Neural cell (in vitro differentiated cells): ENCODE data around the gene GTF2H1. TPM values are rescaled to one million over a fixed set of nuclear protein-coding genes. Genes with fewer than 3 reads are reported as not detected.

Source experiments
- H2AFZ ChIP-seq: fragments of 200-600, 300-800 bp; sonication (generic), shearing (Covaris generic); 2 replicates; pipeline ENCODE4 v1.6.0; 2014; ENCODE audit warnings: low read depth, mild to moderate bottlenecking, antibody characterized with exemption, low read length, moderate library complexity
- H3F3A ChIP-seq: fragments of 200-600 bp; shearing (Covaris generic); 2 replicates; pipeline ENCODE4 v1.6.1; 2016; ENCODE audit warnings: mild to moderate bottlenecking, moderate library complexity, mixed read lengths, antibody characterized with exemption, low read length; ENCODE audit not compliant: insufficient read depth, poor library complexity, severe bottlenecking
- H3K27ac ChIP-seq: fragments of 200-600, 300-800 bp; sonication (generic), shearing (Covaris generic); 2 replicates; pipeline ENCODE4 v1.5.1; 2014; ENCODE audit warnings: mild to moderate bottlenecking, low read length, moderate library complexity
- H3K27me3 ChIP-seq: fragments of 300-800, 200-600 bp; sonication (generic), shearing (Covaris generic); 2 replicates; pipeline ENCODE4 v1.6.0; 2014; ENCODE audit warnings: mild to moderate bottlenecking, low read depth, low read length, moderate library complexity; ENCODE audit not compliant: insufficient read depth
- H3K36me3 ChIP-seq: fragments of 300-800, 200-600 bp; sonication (generic), shearing (Covaris generic); 2 replicates; pipeline ENCODE4 v1.5.1; 2014; ENCODE audit warnings: mild to moderate bottlenecking, antibody characterized with exemption, low read length, moderate library complexity; ENCODE audit not compliant: insufficient read depth
- H3K4me2 ChIP-seq: fragments of 300-800, 200-600 bp; sonication (generic), shearing (Covaris generic); 2 replicates; pipeline ENCODE4 v1.6.0; 2014; ENCODE audit warnings: mild to moderate bottlenecking, low read length
- H3K4me3 ChIP-seq: fragments of 300-800, 200-600 bp; sonication (generic), shearing (Covaris generic); 2 replicates; pipeline ENCODE4 v1.5.1; 2014; ENCODE audit warnings: mild to moderate bottlenecking, low read length, moderate library complexity
- H3K79me2 ChIP-seq: fragments of 200-600 bp; shearing (Covaris generic); replicated peaks from 2 replicates; pipeline ENCODE4 v1.6.0; 2014; ENCODE audit warnings: mild to moderate bottlenecking, low read length, moderate library complexity; ENCODE audit not compliant: insufficient read depth
- H3K9ac ChIP-seq: fragments of 300-800, 200-600 bp; sonication (generic), shearing (Covaris generic); 2 replicates; pipeline ENCODE4 v1.6.1; 2016; ENCODE audit warnings: mild to moderate bottlenecking, low read length, mixed read lengths
- H3K9me2 ChIP-seq: fragments of 200-600 bp; shearing (Covaris generic); 2 replicates; pipeline ENCODE4 v1.6.1; 2016; ENCODE audit warnings: mild to moderate bottlenecking, low read length, mixed read lengths; ENCODE audit not compliant: insufficient read depth
- H3K9me3 ChIP-seq: fragments of 200-600, 300-800 bp; sonication (generic), shearing (Covaris generic); 2 replicates; pipeline ENCODE4 v1.6.1; 2016; ENCODE audit warnings: mild to moderate bottlenecking, mixed run types, low read length, moderate library complexity, mixed read lengths
- H4K20me1 ChIP-seq: fragments of 200-600 bp; shearing (Covaris generic); 2 replicates; pipeline ENCODE4 v1.6.1; 2016; ENCODE audit warnings: mild to moderate bottlenecking, mixed run types; ENCODE audit not compliant: insufficient read depth
- EP300 ChIP-seq: fragments of 450-650 bp; conservative IDR thresholded peaks from 2 replicates; pipeline ENCODE4 v1.6.1; 2014; ENCODE audit warnings: antibody characterized with exemption, mild to moderate bottlenecking, moderate library complexity; ENCODE audit not compliant: poor library complexity, severe bottlenecking
- EZH2 ChIP-seq: fragments of 200-600, 300-800 bp; shearing (Covaris generic), sonication (generic); IDR thresholded peaks from 2 replicates; pipeline ENCODE4 v1.6.1; 2014; ENCODE audit warnings: antibody characterized with exemption, low read length, borderline replicate concordance, mild to moderate bottlenecking; ENCODE audit not compliant: insufficient read depth, poor library complexity, severe bottlenecking
- MXI1 ChIP-seq: fragments of 450-650 bp; conservative IDR thresholded peaks from 2 replicates; pipeline ENCODE4 v1.6.1; 2014; ENCODE audit warnings: antibody characterized with exemption, mild to moderate bottlenecking; ENCODE audit not compliant: poor library complexity, severe bottlenecking
- POLR2AphosphoS5 ChIP-seq: IDR thresholded peaks from 2 replicates; pipeline ENCODE4 v1.6.1; 2012
- RAD21 ChIP-seq: fragments of 450-650 bp; conservative IDR thresholded peaks from 2 replicates; pipeline ENCODE4 v1.6.1; 2014; ENCODE audit warnings: antibody characterized with exemption, mild to moderate bottlenecking, moderate library complexity
- SMC3 ChIP-seq: fragments of 450-650 bp; conservative IDR thresholded peaks from 2 replicates; pipeline ENCODE4 v1.6.1; 2014; ENCODE audit warnings: antibody characterized with exemption, mild to moderate bottlenecking, moderate library complexity; ENCODE audit not compliant: poor library complexity
- TAF1 ChIP-seq: IDR thresholded peaks from 2 replicates; pipeline ENCODE4 v1.6.1; 2012; ENCODE audit warnings: low read depth
- polyA plus RNA-seq: library from polyadenylated mRNA; depleted of rRNA; stranded (reverse); fragments of >200 nt; gene quantifications from 2 replicates; pipeline ENCODE4 v1.2.3, GENCODE V29; 2014
- TF ChIP-seq, protein P1 (sequence below): fragments of 450-650 bp; IDR thresholded peaks from 2 replicates; pipeline ENCODE4 v1.5.1; 2014; ENCODE audit warnings: antibody characterized with exemption, mild to moderate bottlenecking, moderate library complexity; ENCODE audit not compliant: poor library complexity, severe bottlenecking
- TF ChIP-seq, protein P2 (sequence below): IDR thresholded peaks from 2 replicates; pipeline ENCODE4 v1.6.1; 2012; ENCODE audit warnings: borderline replicate concordance

Gene GTF2H1
- polyA plus RNA-seq, 1 donor from 2014 or later, result 109 TPM

DNA sequence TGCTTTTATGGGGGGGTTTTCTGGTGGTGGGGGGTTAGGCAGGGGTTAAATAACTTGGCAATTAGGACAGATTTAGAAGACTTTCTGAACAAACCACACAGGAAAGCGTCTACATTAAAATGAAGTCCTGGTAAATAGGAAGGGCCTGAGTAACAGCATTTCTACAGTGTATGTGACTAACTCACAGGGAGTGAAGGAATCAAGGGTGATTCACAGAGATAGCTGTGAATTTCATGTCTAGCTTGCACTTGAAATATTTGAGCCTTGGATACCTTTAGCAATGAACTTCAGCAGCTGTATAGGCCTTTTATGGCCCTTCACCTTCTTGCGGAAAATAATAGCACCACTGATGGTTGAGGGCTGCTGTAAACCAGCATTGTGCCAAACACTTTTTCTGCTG, 45.9 kb downstream of the GTF2H1 start:
- Histone ChIP-seq H4K20me1 (no peaks in the 10 kb centered on the region), H3K9me3 (no peaks in the 10 kb centered on the region), H3K4me2 (no peak overlapping the region), H3K27me3 (no peaks in the 10 kb centered on the region), H3F3A (no peaks in the 10 kb centered on the region), H3K9ac (no peak overlapping the region), H3K79me2 (no peaks in the 10 kb centered on the region), H2AFZ (no peak overlapping the region), H3K4me3 (no peak overlapping the region), H3K9me2 (no peaks in the 10 kb centered on the region), H3K27ac (no peak overlapping the region), H3K36me3 (peaks cover 6% of the 10 kb centered on the region)
- no peak for TF ChIP-seq POLR2AphosphoS5
- TF ChIP-seq, protein P1, sequence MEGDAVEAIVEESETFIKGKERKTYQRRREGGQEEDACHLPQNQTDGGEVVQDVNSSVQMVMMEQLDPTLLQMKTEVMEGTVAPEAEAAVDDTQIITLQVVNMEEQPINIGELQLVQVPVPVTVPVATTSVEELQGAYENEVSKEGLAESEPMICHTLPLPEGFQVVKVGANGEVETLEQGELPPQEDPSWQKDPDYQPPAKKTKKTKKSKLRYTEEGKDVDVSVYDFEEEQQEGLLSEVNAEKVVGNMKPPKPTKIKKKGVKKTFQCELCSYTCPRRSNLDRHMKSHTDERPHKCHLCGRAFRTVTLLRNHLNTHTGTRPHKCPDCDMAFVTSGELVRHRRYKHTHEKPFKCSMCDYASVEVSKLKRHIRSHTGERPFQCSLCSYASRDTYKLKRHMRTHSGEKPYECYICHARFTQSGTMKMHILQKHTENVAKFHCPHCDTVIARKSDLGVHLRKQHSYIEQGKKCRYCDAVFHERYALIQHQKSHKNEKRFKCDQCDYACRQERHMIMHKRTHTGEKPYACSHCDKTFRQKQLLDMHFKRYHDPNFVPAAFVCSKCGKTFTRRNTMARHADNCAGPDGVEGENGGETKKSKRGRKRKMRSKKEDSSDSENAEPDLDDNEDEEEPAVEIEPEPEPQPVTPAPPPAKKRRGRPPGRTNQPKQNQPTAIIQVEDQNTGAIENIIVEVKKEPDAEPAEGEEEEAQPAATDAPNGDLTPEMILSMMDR, result no peak
- TF ChIP-seq EP300, result no peak
- TF ChIP-seq RAD21, result no peak
- no peak for TF ChIP-seq TAF1
- TF ChIP-seq SMC3, result no peak
- TF ChIP-seq EZH2, result no peak
- TF ChIP-seq, protein P2, sequence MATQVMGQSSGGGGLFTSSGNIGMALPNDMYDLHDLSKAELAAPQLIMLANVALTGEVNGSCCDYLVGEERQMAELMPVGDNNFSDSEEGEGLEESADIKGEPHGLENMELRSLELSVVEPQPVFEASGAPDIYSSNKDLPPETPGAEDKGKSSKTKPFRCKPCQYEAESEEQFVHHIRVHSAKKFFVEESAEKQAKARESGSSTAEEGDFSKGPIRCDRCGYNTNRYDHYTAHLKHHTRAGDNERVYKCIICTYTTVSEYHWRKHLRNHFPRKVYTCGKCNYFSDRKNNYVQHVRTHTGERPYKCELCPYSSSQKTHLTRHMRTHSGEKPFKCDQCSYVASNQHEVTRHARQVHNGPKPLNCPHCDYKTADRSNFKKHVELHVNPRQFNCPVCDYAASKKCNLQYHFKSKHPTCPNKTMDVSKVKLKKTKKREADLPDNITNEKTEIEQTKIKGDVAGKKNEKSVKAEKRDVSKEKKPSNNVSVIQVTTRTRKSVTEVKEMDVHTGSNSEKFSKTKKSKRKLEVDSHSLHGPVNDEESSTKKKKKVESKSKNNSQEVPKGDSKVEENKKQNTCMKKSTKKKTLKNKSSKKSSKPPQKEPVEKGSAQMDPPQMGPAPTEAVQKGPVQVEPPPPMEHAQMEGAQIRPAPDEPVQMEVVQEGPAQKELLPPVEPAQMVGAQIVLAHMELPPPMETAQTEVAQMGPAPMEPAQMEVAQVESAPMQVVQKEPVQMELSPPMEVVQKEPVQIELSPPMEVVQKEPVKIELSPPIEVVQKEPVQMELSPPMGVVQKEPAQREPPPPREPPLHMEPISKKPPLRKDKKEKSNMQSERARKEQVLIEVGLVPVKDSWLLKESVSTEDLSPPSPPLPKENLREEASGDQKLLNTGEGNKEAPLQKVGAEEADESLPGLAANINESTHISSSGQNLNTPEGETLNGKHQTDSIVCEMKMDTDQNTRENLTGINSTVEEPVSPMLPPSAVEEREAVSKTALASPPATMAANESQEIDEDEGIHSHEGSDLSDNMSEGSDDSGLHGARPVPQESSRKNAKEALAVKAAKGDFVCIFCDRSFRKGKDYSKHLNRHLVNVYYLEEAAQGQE, result no peak
- no peak for TF ChIP-seq MXI1

DNA sequence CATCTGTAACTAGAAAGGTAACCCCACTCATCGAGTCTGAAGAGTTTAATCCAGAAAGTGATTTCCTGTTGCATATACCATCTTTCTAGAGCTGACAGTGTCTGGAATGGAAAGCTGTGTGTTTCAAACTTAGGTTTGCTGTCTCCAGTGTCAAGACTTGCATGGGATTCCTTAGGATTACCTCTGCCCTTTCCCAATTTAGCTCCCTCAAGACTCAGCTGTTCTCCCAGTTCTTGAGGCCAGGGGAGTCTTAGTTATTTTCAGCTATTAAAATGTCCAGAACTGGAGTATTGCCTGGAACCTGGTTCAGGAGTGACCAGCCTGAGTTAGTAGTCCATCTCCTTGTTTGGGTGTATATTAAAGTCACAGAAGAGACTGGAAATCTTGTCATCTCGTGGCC, 47.0 kb downstream of the GTF2H1 start:
- Histone ChIP-seq H3K4me3 (no peak overlapping the region), H3K36me3 (peaks cover under 1% of the 10 kb centered on the region), H3K79me2 (no peaks in the 10 kb centered on the region), H3K4me2 (no peak overlapping the region), H2AFZ (no peak overlapping the region), H3K27me3 (no peaks in the 10 kb centered on the region), H3K9me3 (no peaks in the 10 kb centered on the region), H3K9me2 (no peaks in the 10 kb centered on the region), H3K9ac (no peak overlapping the region), H4K20me1 (no peaks in the 10 kb centered on the region), H3K27ac (no peak overlapping the region), H3F3A (no peaks in the 10 kb centered on the region)
- TF ChIP-seq EP300 (no peak), MXI1 (no peak), EZH2 (no peak), RAD21 (no peak), POLR2AphosphoS5 (no peak), TAF1 (no peak), SMC3 (no peak)
- TF ChIP-seq, protein P2, result no peak
- TF ChIP-seq, protein P1, result no peak
